Activated CD4-positive, alpha-beta T cell treated with anti-CD3 and anti-CD28 coated beads, Interleukin-2, amount 50 U/mL, for 48 hours (primary cell): ENCODE measurements around the gene ATP2C1.

Experiments used
- DNase-seq, 2 experiments: peaks; one replicate each; pipeline ENCODE4 v3.0.0-alpha.2; 2020

Gene ATP2C1

GRCh38 chr3:130991126-130991525 lies 97.2 kb downstream of the ATP2C1 start:
- no peak for DNase-seq

GRCh38 chr3:130992344-130992743 lies 98.5 kb downstream of the ATP2C1 start:
- no peak for DNase-seq

GRCh38 chr3:130997289-130997688 lies 103.4 kb downstream of the ATP2C1 start:
- DNase-seq: no peak

GRCh38 chr3:131001071-131001470 lies 107.2 kb downstream of the ATP2C1 start:
- DNase-seq: no peak

GRCh38 chr3:131004603-131005002 lies 110.7 kb downstream of the ATP2C1 start:
- DNase-seq: no peak

GRCh38 chr3:131007256-131007655 lies 113.4 kb downstream of the ATP2C1 start:
- no peak for DNase-seq

GRCh38 chr3:131007782-131008181 lies 113.9 kb downstream of the ATP2C1 start:
- DNase-seq: no peak

GRCh38 chr3:131008326-131008725 lies 114.4 kb downstream of the ATP2C1 start:
- DNase-seq: no peak

GRCh38 chr3:131009698-131010097 lies 115.8 kb downstream of the ATP2C1 start:
- DNase-seq: no peak

- DNase-seq: no peak
Measured at GRCh38 chr3:131018970-131019369, 125.1 kb downstream of the ATP2C1 start.

- DNase-seq: no peak
Measured at GRCh38 chr3:131020122-131020693, 126.3 kb downstream of the ATP2C1 start.

- no peak for DNase-seq
Measured at GRCh38 chr3:131025539-131025938, 131.7 kb downstream of the ATP2C1 start.

GRCh38 chr3:131026321-131027151 lies 132.7 kb downstream of the ATP2C1 start, which contains the start of the genes ASTE1 and NEK11:
ASTE1 (minus strand) TSS chr3:131026825; CDS start chr3:131025306, 1,519 bp downstream.
NEK11 (plus strand) TSS chr3:131026877; CDS start chr3:131029709, 2,832 bp downstream.
- DNase-seq: peak; percentile 90 to 91

- no peak for DNase-seq
Measured at GRCh38 chr3:131028844-131029243, 135.0 kb downstream of the ATP2C1 start.

GRCh38 chr3:131031660-131032059 lies 137.8 kb downstream of the ATP2C1 start:
- no peak for DNase-seq

GRCh38 chr3:131033480-131034080 lies 139.7 kb downstream of the ATP2C1 start:
- DNase-seq: no peak

GRCh38 chr3:131036200-131036816 lies 142.4 kb downstream of the ATP2C1 start:
- DNase-seq: no peak

GRCh38 chr3:131036986-131037385 lies 143.1 kb downstream of the ATP2C1 start:
- DNase-seq: no peak

- no peak for DNase-seq
Measured at GRCh38 chr3:131038326-131038725, 144.4 kb downstream of the ATP2C1 start.

GRCh38 chr3:131042271-131042985 lies 148.5 kb downstream of the ATP2C1 start:
- DNase-seq: peak in 1 of 2 experiments; percentile 16

- DNase-seq: no peak
Measured at GRCh38 chr3:131047582-131047981, 153.7 kb downstream of the ATP2C1 start.

GRCh38 chr3:131048030-131048429 lies 154.1 kb downstream of the ATP2C1 start:
- DNase-seq: no peak

- DNase-seq: no peak
Measured at GRCh38 chr3:131050001-131050400, 156.1 kb downstream of the ATP2C1 start.
